Spinal cord (tissue), 10 donors: ENCODE results near the gene DUSP1. TPM values are rescaled to one million over a fixed set of nuclear protein-coding genes. Genes with fewer than 3 reads are reported as not detected.

Experiments
- DNase-seq, 6 donors: peaks; one replicate each; pipeline versions ENCODE4 v3.0.0 to v3.0.0-alpha.2; 2013 to 2015; ENCODE audit warnings: low spot score in 6 of 6, low read depth in 4 of 6
- H3K27ac ChIP-seq: one replicate; pipeline ENCODE4 v1.5.1; 2013; ENCODE audit warnings: low read depth, low read length, control low read depth
- H3K27me3 ChIP-seq: one replicate; pipeline ENCODE4 v1.6.1; 2013; ENCODE audit warnings: low read length; ENCODE audit not compliant: control insufficient read depth, insufficient read depth
- H3K36me3 ChIP-seq: one replicate; pipeline ENCODE4 v1.6.1; 2013; ENCODE audit warnings: low read length; ENCODE audit not compliant: control insufficient read depth, insufficient read depth
- H3K4me1 ChIP-seq: one replicate; pipeline ENCODE4 v1.6.1; 2013; ENCODE audit warnings: low read length; ENCODE audit not compliant: control insufficient read depth, insufficient read depth
- H3K4me3 ChIP-seq: one replicate; pipeline ENCODE4 v1.5.1; 2013; ENCODE audit warnings: low read depth, low read length, control low read depth
- H3K9me3 ChIP-seq: one replicate; pipeline ENCODE4 v1.6.1; 2013; ENCODE audit warnings: low read length; ENCODE audit not compliant: control insufficient read depth, insufficient read depth
- WGBS: methylation state at CpG from one replicate; pipeline ENCODE4 v1.1.5; 2013; ENCODE audit warnings: missing lambda C conversion rate; ENCODE audit not compliant: insufficient coverage; 5-methylcytosine and 5-hydroxymethylcytosine counted together
- polyA plus RNA-seq, 2 donors: library from polyadenylated mRNA; unstranded; fragments of 120-200 nt; gene quantifications; one replicate each; pipeline ENCODE4 v1.2.1, GENCODE V29; 2013; ENCODE audit not compliant: insufficient read length in 2 of 2
- total RNA-seq, 2 donors: library from RNA; depleted of rRNA in 1 of 2; stranded (reverse); fragments of 120-200 nt in 1 of 2; fragments of >200 nt in 1 of 2; gene quantifications; one replicate each; pipeline versions ENCODE4 v1.2.3 to v1.2.4, GENCODE V29; 2013 to 2014
- donor health status: healthy.

Gene DUSP1
- total and polyA plus RNA-seq, 4 donors, result 31.3 to 170 (median 107) TPM

GRCh38 chr5:172798422-172799215, 27.6 kb upstream of the DUSP1 start:
- Histone ChIP-seq H3K4me1 (no peaks in the 10 kb centered on the region), H3K27me3 (no peaks in the 10 kb centered on the region), H3K36me3 (no peaks in the 10 kb centered on the region), H3K9me3 (no peaks in the 10 kb centered on the region), H3K4me3 (no peak overlapping the region), H3K27ac (no peak overlapping the region)
- WGBS, result 80% methylated on average over 10 of the region's 14 CpGs
- DNase-seq, result no peak

- Histone ChIP-seq H3K4me3 (no peak overlapping the region), H3K9me3 (no peaks in the 10 kb centered on the region), H3K27me3 (no peaks in the 10 kb centered on the region), H3K4me1 (no peaks in the 10 kb centered on the region), H3K36me3 (no peaks in the 10 kb centered on the region), H3K27ac (no peak overlapping the region)
- DNase-seq, result no peak
- WGBS, result 82% methylated on average over 4 of the region's 5 CpGs
Observed at GRCh38 chr5:172797771-172798191, 26.8 kb upstream of the DUSP1 start.

- Histone ChIP-seq H3K27me3 (no peaks in the 10 kb centered on the region), H3K27ac (no peak overlapping the region), H3K4me1 (peaks cover 4% of the 10 kb centered on the region), H3K4me3 (no peak overlapping the region), H3K9me3 (no peaks in the 10 kb centered on the region), H3K36me3 (no peaks in the 10 kb centered on the region)
- WGBS, result 94% methylated on average over 6 of the region's 6 CpGs
- DNase-seq, result no peak
Observed at GRCh38 chr5:172796306-172796705, 25.3 kb upstream of the DUSP1 start.

GRCh38 chr5:172795318-172795977, 24.5 kb upstream of the DUSP1 start:
- DNase-seq, result peak in 3 of 6 donors; percentile 18 to 84 (median 56)
- Histone ChIP-seq H3K4me3 (no peak overlapping the region), H3K27ac (peak overlapping the region; percentile 76), H3K27me3 (no peaks in the 10 kb centered on the region), H3K36me3 (no peaks in the 10 kb centered on the region), H3K9me3 (no peaks in the 10 kb centered on the region), H3K4me1 (peaks cover 8% of the 10 kb centered on the region)
- 66% methylated on average over 12 of the region's 13 CpGs for WGBS

GRCh38 chr5:172793577-172794488, 22.8 kb upstream of the DUSP1 start:
- 90% methylated on average over 13 of the region's 17 CpGs for WGBS
- H3K4me3 ChIP-seq, result no peak overlapping the region
- peaks cover 25% of the 10 kb centered on the region for H3K4me1 ChIP-seq
- no peak overlapping the region for H3K27ac ChIP-seq
- H3K36me3 ChIP-seq, result no peaks in the 10 kb centered on the region
- no peak for DNase-seq
- no peaks in the 10 kb centered on the region for H3K27me3 ChIP-seq
- H3K9me3 ChIP-seq, result no peaks in the 10 kb centered on the region

- no peaks in the 10 kb centered on the region for H3K36me3 ChIP-seq
- 75% methylated on average over 8 of the region's 13 CpGs for WGBS
- no peak for DNase-seq
- H3K4me1 ChIP-seq, result peaks cover 32% of the 10 kb centered on the region
- H3K27me3 ChIP-seq, result no peaks in the 10 kb centered on the region
- peak overlapping the region; percentile 22 for H3K27ac ChIP-seq
- H3K4me3 ChIP-seq, result no peak overlapping the region
- H3K9me3 ChIP-seq, result no peaks in the 10 kb centered on the region
Observed at GRCh38 chr5:172792701-172793570, 21.9 kb upstream of the DUSP1 start.

- Histone ChIP-seq H3K4me1 (peaks cover 34% of the 10 kb centered on the region), H3K9me3 (no peaks in the 10 kb centered on the region), H3K27me3 (no peaks in the 10 kb centered on the region), H3K36me3 (no peaks in the 10 kb centered on the region), H3K27ac (no peak overlapping the region), H3K4me3 (no peak overlapping the region)
- 87% methylated on average over 8 of the region's 10 CpGs for WGBS
- no peak for DNase-seq
Observed at GRCh38 chr5:172791726-172792445, 20.9 kb upstream of the DUSP1 start.

GRCh38 chr5:172791286-172791685, 20.3 kb upstream of the DUSP1 start:
- no peak for DNase-seq
- Histone ChIP-seq H3K9me3 (no peaks in the 10 kb centered on the region), H3K4me3 (no peak overlapping the region), H3K4me1 (peaks cover 34% of the 10 kb centered on the region), H3K27me3 (no peaks in the 10 kb centered on the region), H3K27ac (no peak overlapping the region), H3K36me3 (no peaks in the 10 kb centered on the region)
- 80% methylated on average over 6 of the region's 6 CpGs for WGBS
